H1 (cell line): ENCODE data around the gene KIF1B. TPM values are rescaled to one million over a fixed set of nuclear protein-coding genes. Genes with fewer than 3 reads are reported as not detected.

Source experiments
- ATF2 ChIP-seq: IDR thresholded peaks from 2 replicates; pipeline ENCODE4 v1.6.1; 2012; ENCODE audit warnings: low read length, inconsistent platforms
- CBX8 ChIP-seq: fragments of 300-800, 300-1000 bp; sonication (generic); IDR thresholded peaks from 2 replicates; pipeline ENCODE4 v1.7.1; 2016; ENCODE audit warnings: low read depth, low read length, borderline replicate concordance
- CHD1 ChIP-seq: IDR thresholded peaks from 2 replicates; pipeline ENCODE4 v1.6.1; 2012; ENCODE audit warnings: low read depth, low read length, improper control_type of control experiment
- GTF2F1 ChIP-seq: IDR thresholded peaks from 2 replicates; pipeline ENCODE4 v1.6.1; 2012; ENCODE audit warnings: low read depth, low read length, improper control_type of control experiment, borderline replicate concordance
- SIX5 ChIP-seq: IDR thresholded peaks from 2 replicates; pipeline ENCODE4 v1.6.1; 2011; ENCODE audit warnings: mild to moderate bottlenecking, low read depth, low read length
- SP2 ChIP-seq: IDR thresholded peaks from 2 replicates; pipeline ENCODE4 v1.6.1; 2012; ENCODE audit warnings: mild to moderate bottlenecking, low read length, inconsistent platforms
- TBP ChIP-seq: IDR thresholded peaks from 2 replicates; pipeline ENCODE4 v1.6.1; 2011; ENCODE audit warnings: low read depth, low read length, improper control_type of control experiment
- polyA plus RNA-seq, 7 experiments: library from polyadenylated mRNA; depleted of rRNA in 3 of 7; stranded (reverse) in 5 of 7; unstranded in 2 of 7; fragments of >200 nt in 5 of 7; fragments of 200-250 nt in 2 of 7; gene quantifications; 1 replicate in 5 of 7; 2 replicates in 1 of 7; 4 replicates in 1 of 7; pipeline versions ENCODE4 v1.2.1 to v1.2.3, GENCODE V29; 2011 to 2013; ENCODE audit warnings: missing spikeins in 2 of 7, mixed read lengths in 2 of 7
- total RNA-seq: library from RNA; stranded (reverse); fragmentation: NEBNext Ultra II Directional; extraction: Animal tissue kit (Norgen Biotek cat#: 25700); gene quantifications from 2 replicates; pipeline ENCODE4 v1.2.1, GENCODE V29; 2021

Gene KIF1B
- total and polyA plus RNA-seq, 2 of the 8 experiments (the other 6 are each of a cell fraction or from before 2014, with no cell fraction given): 39.1 to 74.2 TPM

GRCh38 chr1:10400013-10400412 lies 189.6 kb downstream of the KIF1B start (continued):
- TF ChIP-seq CHD1 (no peak), TBP (no peak), ATF2 (no peak), CBX8 (no peak), SP2 (no peak), GTF2F1 (no peak), SIX5 (no peak)
- TF ChIP-seq, all 59 proteins: peak for 0
